B cell (primary cell): ENCODE measurements around the gene RPH3AL. TPM values are rescaled to one million over a fixed set of nuclear protein-coding genes. Genes with fewer than 3 reads are reported as not detected.
A peak's percentile ranks its signal among the peaks of the same experiment; 100 is the strongest.

Experiments
- ATAC-seq: fragments of 200-7000 bp; cut with Tn5 transposase; one replicate; pipeline ENCODE4 v1.10.0; 2021; ENCODE audit warnings: low read depth, mild to moderate bottlenecking, moderate number of reproducible peaks, moderate library complexity
- CTCF ChIA-PET: fragments of 350-600 bp; sonication (Branson Sonifier 250); formaldehyde crosslinking; loops from one replicate; lab custom pipeline; 2021; ENCODE audit warnings: antibody characterized with exemption, inconsistent platforms; lab: Charles Lee
- POLR2A ChIA-PET: fragments of 350-600 bp; sonication (Branson Sonifier 250); formaldehyde crosslinking; loops from one replicate; lab custom pipeline; 2021; ENCODE audit warnings: antibody characterized with exemption; lab: Charles Lee
- DNase-seq: peaks from one replicate; pipeline ENCODE4 v3.0.0; 2013
- H2AFZ ChIP-seq: 2 replicates; pipeline ENCODE4 v1.6.1; 2012; ENCODE audit warnings: mild to moderate bottlenecking, low read depth, low read length; ENCODE audit not compliant: insufficient read depth, poor library complexity, severe bottlenecking
- H3K27ac ChIP-seq, 2 donors: 1 replicate in 1 of 2; 2 replicates in 1 of 2; pipeline ENCODE4 v1.5.1; 2012 to 2013; ENCODE audit warnings: low read length in 2 of 2, mild to moderate bottlenecking in 2 of 2, moderate library complexity in 1 of 2
- H3K27me3 ChIP-seq, 4 experiments: fragments of 200-600 bp in 1 of 4; sonication (generic) in 1 of 4; replicated peaks in 1 of 4; 1 replicate in 2 of 4; 2 replicates in 2 of 4; pipeline versions ENCODE4 v1.6.1 to v1.7.0; 2013 to 2016; ENCODE audit warnings: low read length in 3 of 4, mild to moderate bottlenecking in 2 of 4, mixed read lengths in 1 of 4, moderate library complexity in 1 of 4; ENCODE audit not compliant: insufficient read depth in 4 of 4, control insufficient read depth in 3 of 4; ENCODE audit errors: control extremely low read depth in 1 of 4
- H3K36me3 ChIP-seq, 2 experiments: replicated peaks in 1 of 2; 1 replicate in 1 of 2; 2 replicates in 1 of 2; pipeline versions ENCODE4 v1.6.1 to v1.7.1; 2013; ENCODE audit warnings: low read length in 1 of 2; ENCODE audit not compliant: insufficient read depth in 2 of 2, control insufficient read depth in 1 of 2; ENCODE audit errors: control extremely low read depth in 1 of 2, extremely low read depth in 1 of 2
- H3K4me1 ChIP-seq, 2 donors: fragments of 200-600 bp in 1 of 2; sonication (generic) in 1 of 2; 1 replicate in 1 of 2; 2 replicates in 1 of 2; pipeline versions ENCODE4 v1.5.1 to v1.6.1; 2013 to 2017; ENCODE audit warnings: low read length in 2 of 2; ENCODE audit not compliant: control insufficient read depth in 2 of 2, insufficient read depth in 2 of 2
- H3K4me2 ChIP-seq: replicated peaks from 2 replicates; pipeline ENCODE3; 2012; ENCODE audit warnings: mild to moderate bottlenecking, low read depth, low read length; ENCODE audit not compliant: poor library complexity, severe bottlenecking
- H3K4me3 ChIP-seq, 5 experiments: fragments of 200-600 bp in 1 of 5; sonication (generic) in 1 of 5; 1 replicate in 3 of 5; 2 replicates in 2 of 5; pipeline versions ENCODE4 v1.5.1 to v1.7.0; 2011 to 2016; ENCODE audit warnings: low read length in 4 of 5, mild to moderate bottlenecking in 4 of 5, low read depth in 2 of 5, control low read depth in 1 of 5, moderate library complexity in 1 of 5; ENCODE audit not compliant: insufficient read depth in 1 of 5; ENCODE audit errors: control extremely low read depth in 1 of 5, extremely low read depth in 1 of 5
- H3K79me2 ChIP-seq: fragments of 200-600 bp; sonication (generic); one replicate; pipeline ENCODE4 v1.6.0; 2016; ENCODE audit warnings: low read length; ENCODE audit not compliant: control insufficient read depth, insufficient read depth
- H3K9ac ChIP-seq: fragments of 200-600 bp; sonication (generic); 2 replicates; pipeline ENCODE4 v1.6.1; 2017; ENCODE audit warnings: mild to moderate bottlenecking, low read length, moderate library complexity
- H3K9me3 ChIP-seq, 3 donors: one replicate each; pipeline versions ENCODE4 v1.6.1 to v1.7.1; 2013; ENCODE audit warnings: low read length in 2 of 3; ENCODE audit not compliant: control insufficient read depth in 2 of 3, insufficient read depth in 1 of 3; ENCODE audit errors: control extremely low read depth in 1 of 3
- H4K20me1 ChIP-seq: 2 replicates; pipeline ENCODE4 v1.6.0; 2012; ENCODE audit warnings: mild to moderate bottlenecking, low read length; ENCODE audit not compliant: insufficient read depth, control insufficient read depth, poor library complexity, severe bottlenecking
- H3K27ac Mint-ChIP-seq: one replicate; pipeline ENCODE4 v1.8.0; 2021; ENCODE audit warnings: mixed read lengths
- H3K27me3 Mint-ChIP-seq: one replicate; pipeline ENCODE4 v1.8.0; 2021; ENCODE audit warnings: mixed read lengths
- H3K4me1 Mint-ChIP-seq: one replicate; pipeline ENCODE4 v1.8.0; 2021; ENCODE audit warnings: mixed read lengths
- H3K4me3 Mint-ChIP-seq: one replicate; pipeline ENCODE4 v1.8.0; 2021; ENCODE audit warnings: mixed read lengths
- H3K9me3 Mint-ChIP-seq: one replicate; pipeline ENCODE4 v1.8.0; 2022; ENCODE audit warnings: mixed read lengths; ENCODE audit not compliant: insufficient read depth
- EZH2 ChIP-seq: IDR thresholded peaks from 2 replicates; pipeline ENCODE4 v1.6.1; 2012; ENCODE audit warnings: borderline replicate concordance, low read depth, mild to moderate bottlenecking, moderate library complexity, low read length; ENCODE audit not compliant: insufficient read depth, poor library complexity, severe bottlenecking
- WGBS: methylation state at CpG from one replicate; pipeline ENCODE4 v1.1.5; 2013; ENCODE audit warnings: missing lambda C conversion rate; ENCODE audit not compliant: insufficient coverage; 5-methylcytosine and 5-hydroxymethylcytosine counted together
- intact Hi-C: fragments of 100-400 bp; cut with micrococcal nuclease; formaldehyde crosslinking; loops from one replicate; pipeline ENCODE4 v1.10.0; 2022
- polyA plus RNA-seq: library from polyadenylated mRNA; depleted of rRNA; stranded (reverse); fragments of >200 nt; gene quantifications from 2 replicates; pipeline ENCODE4 v1.2.3, GENCODE V29; 2012
- total RNA-seq, 2 donors: library from RNA; stranded (reverse); fragments of 120-200 nt in 1 of 2; gene quantifications; 1 replicate in 1 of 2; 2 replicates in 1 of 2; pipeline versions ENCODE4 v1.2.3 to v1.2.4, GENCODE V29; 2013 to 2022
- TF ChIP-seq, protein P1 (sequence below): fragments of 200-600 bp; IDR thresholded peaks from one replicate; pipeline ENCODE4 v1.8.0; 2022; ENCODE audit warnings: antibody characterized with exemption, mild to moderate bottlenecking

Gene RPH3AL
- total and polyA plus RNA-seq, 2 donors (not counting 1 experiment from before 2014, with no cell fraction given) = 10.8 to 13.3 TPM

DNA sequence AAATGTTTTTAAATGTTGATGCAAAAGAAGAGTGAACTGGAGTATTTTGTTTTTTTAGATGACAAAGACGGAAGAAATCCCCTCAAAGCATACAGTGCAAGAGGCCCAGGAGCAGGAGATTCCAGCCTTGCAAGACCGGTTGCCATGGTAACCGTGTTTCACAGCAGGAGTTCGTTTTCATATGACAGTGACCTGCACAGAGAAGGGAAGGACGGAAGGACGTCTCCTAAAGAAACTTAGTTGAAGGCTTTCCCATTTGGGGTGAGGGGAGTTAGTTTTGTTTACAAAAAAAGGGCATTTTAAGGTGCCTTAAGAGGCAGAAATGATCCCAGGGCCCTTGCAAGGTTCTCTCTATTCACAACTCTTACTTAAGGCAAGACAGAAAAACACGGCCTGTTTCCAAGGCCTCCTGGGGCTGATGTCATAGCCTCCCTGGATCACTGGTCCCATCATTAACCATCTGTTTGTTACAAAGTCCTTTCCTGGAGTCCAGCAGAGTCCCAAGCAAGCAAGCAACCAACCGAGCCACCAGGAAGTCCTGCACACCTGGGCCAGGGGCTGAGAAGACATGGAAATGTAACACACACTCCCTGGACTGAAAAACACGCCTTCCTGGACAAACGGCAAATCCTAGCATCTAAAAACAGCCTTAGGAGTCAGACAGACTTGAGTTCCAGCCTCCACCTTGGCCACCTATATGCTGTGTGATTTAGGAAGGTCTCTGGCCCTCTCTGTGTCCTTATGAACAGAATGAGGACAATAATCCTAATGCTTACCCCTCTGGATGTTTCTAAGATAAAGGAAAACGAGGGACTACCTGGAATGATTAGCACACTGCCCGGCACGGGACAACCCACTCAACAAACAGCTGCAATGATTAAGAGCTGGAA, 30.3 kb upstream of the RPH3AL start:
- H3K9me3 Mint-ChIP-seq = no peaks in the 10 kb centered on the region
- H3K27me3 Mint-ChIP-seq = peaks cover 15% of the 10 kb centered on the region
- Histone ChIP-seq H3K4me3 (no peak overlapping the region), H3K4me2 (no peak overlapping the region), H3K27ac (no peak overlapping the region), H4K20me1 (no peaks in the 10 kb centered on the region), H3K9me3 (no peaks in the 10 kb centered on the region), H3K36me3 (no peaks in the 10 kb centered on the region), H3K9ac (no peak overlapping the region), H3K79me2 (no peaks in the 10 kb centered on the region), H2AFZ (no peak overlapping the region), H3K27me3 (peaks cover 0 to 12% (median 2%) of the 10 kb centered on the region in 4 experiments), H3K4me1 (peaks cover 11 to 12% of the 10 kb centered on the region in 2 donors)
- POLR2A ChIA-PET = no interaction called here
- H3K27ac Mint-ChIP-seq = no peak overlapping the region
- ATAC-seq (no peak), DNase-seq (no peak)
- CTCF ChIA-PET = interaction anchor here (1.0 kb wide), 1 partner anchor 318 kb away, joined by 3 read pairs; no protein-coding TSS in a partner anchor
- TF ChIP-seq, protein P1, sequence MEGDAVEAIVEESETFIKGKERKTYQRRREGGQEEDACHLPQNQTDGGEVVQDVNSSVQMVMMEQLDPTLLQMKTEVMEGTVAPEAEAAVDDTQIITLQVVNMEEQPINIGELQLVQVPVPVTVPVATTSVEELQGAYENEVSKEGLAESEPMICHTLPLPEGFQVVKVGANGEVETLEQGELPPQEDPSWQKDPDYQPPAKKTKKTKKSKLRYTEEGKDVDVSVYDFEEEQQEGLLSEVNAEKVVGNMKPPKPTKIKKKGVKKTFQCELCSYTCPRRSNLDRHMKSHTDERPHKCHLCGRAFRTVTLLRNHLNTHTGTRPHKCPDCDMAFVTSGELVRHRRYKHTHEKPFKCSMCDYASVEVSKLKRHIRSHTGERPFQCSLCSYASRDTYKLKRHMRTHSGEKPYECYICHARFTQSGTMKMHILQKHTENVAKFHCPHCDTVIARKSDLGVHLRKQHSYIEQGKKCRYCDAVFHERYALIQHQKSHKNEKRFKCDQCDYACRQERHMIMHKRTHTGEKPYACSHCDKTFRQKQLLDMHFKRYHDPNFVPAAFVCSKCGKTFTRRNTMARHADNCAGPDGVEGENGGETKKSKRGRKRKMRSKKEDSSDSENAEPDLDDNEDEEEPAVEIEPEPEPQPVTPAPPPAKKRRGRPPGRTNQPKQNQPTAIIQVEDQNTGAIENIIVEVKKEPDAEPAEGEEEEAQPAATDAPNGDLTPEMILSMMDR = no peak
- TF ChIP-seq EZH2 = no peak
- peak overlapping the region; percentile 57 for H3K4me3 Mint-ChIP-seq
- intact Hi-C loops = no loop called here
- peaks cover 19% of the 10 kb centered on the region for H3K4me1 Mint-ChIP-seq
- WGBS = 70% methylated on average over 9 of the region's 13 CpGs
